ENCODE data around the gene PRR5L.

DNA sequence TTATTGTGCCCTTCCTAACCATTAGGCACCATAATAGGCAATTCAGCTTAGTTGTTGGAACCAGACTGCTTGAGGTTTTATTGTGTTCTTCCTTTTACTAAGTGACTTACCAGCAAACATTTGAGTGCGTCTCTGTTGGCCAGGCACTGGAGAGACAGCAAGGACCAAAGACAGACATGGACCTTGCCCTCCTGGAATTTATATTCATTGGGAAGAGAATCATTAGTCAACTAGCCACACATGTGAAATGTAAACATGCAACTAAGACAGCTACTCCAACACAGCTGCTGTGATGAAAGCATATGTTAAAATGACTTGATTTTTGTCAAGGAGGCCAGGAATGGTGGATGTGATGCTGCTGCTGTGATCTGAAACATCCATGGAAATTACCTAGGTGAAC, 107.6 kb downstream of the PRR5L start:
- TF ChIP-seq LEF1 (IDR thresholded peaks at IDR 0.05; ENCODE audit: borderline replicate concordance): no peak
- no peak for TF ChIP-seq NFRKB (IDR thresholded peaks at IDR 0.05)
- TF ChIP-seq SP1 (IDR thresholded peaks at IDR 0.05): no peak
- no peak for TF ChIP-seq TARDBP (IDR thresholded peaks at IDR 0.05)
- no peak for TF ChIP-seq FOXM1 (IDR thresholded peaks at IDR 0.05; ENCODE audit: borderline replicate concordance)
- TF ChIP-seq BHLHE40 (IDR thresholded peaks at IDR 0.05; ENCODE audit: borderline replicate concordance): no peak
- no peak for TF ChIP-seq ARNT (IDR thresholded peaks at IDR 0.05)
- no peak for TF ChIP-seq FOXA1 (IDR thresholded peaks at IDR 0.05)
- no peak for TF ChIP-seq CTBP1 (IDR thresholded peaks at IDR 0.05; ENCODE audit: borderline replicate concordance)
- no peak for TF ChIP-seq L3MBTL2 (conservative IDR thresholded peaks at IDR 0.05)
- no peak for TF ChIP-seq ELF4 (IDR thresholded peaks at IDR 0.05)

All from HEK293T (cell line).